Fibroblast of skin of right quadriceps (primary cell): ENCODE data around the gene MET.

Experiments used
- DNase-seq: peaks from one replicate; pipeline ENCODE4 v3.0.0-alpha.2; 2013

Gene MET

DNA sequence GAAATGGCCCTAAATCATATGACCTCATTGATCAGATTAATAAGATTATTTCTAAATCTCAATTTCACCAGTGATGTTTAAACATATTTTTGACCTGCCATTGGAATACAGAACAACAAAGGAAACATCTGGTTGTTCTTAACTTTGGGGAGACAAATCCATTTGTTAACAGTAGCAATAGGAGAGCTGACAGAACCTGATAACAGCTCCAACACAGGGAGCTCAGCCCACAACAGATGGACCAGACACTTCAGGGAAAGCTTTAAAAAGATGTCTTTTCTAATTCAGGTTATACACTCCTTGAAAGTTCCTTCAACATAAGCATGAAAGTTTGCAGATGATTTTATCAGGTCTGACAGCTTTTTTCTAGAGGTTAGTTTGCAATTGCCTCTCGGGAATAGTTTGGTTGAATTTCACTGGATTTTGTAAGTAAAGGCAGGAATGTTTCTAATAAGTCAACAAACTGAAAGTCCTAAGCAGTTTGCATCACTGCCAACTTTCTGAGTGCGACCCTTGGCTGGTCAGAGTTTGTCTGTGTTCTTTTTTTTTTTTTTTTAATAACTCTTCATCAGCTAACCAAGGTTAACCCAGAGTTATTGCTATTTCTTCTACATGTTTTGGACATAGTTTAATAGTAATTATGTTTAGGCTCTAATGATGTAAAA is 6.5 kb upstream of the MET start:
- no peak for DNase-seq

DNA sequence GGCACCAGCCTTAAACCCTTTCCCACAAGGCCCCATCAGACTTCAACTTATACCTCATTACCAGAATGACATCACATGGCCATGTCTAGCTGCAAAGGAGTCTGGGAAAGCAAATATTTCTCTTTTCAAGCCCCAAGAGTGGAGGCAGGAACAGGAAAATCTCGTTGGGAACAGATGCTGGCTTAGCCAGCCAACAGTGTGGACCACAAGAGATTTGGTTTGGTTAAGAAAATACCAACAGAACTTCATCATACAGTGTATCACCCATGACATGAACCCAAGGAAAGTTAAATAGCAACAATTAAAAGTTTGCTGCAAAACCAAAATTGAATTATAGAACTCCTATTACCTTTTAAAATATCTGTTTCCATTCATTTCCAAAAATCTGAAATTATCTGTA is 2.2 kb upstream of the MET start:
- DNase-seq: peak; percentile 14

DNA sequence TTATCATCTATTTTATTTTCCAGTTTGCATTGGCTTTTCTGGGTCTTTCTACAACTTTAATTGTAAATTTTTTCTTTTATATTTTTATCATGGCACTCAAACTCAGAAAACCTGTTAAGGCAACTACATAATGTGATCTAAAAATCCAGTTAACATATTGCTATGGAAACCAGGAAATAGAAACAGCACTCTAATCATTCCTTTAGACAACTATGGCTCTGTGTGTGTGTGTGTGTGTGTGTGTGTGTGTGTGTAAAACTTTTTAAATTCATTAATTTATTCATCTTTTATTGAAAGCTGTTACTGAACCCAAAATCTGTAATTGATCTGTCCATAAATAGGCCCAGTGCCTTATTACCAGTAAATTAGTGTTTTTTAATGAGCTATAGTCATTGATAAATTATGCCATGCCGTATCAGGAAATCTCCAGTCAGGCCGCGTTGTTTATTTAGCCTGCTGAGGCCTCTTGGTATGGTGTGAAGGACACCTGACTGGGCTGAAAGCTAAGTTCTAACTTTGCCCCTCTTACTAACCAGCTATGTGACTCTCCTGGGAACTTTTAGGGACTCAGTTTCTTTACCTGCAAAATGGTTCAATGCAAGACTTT is 1.5 kb upstream of the MET start:
- DNase-seq: peak; percentile 12

GRCh38 chr7:116671111-116671510 is 885 bp upstream of the MET start:
- no peak for DNase-seq

- DNase-seq: peak; percentile 25
Observed at GRCh38 chr7:116672596-116673456, 830 bp downstream of the MET start.

- no peak for DNase-seq
Observed at GRCh38 chr7:116673457-116673865, 1.5 kb downstream of the MET start.

DNA sequence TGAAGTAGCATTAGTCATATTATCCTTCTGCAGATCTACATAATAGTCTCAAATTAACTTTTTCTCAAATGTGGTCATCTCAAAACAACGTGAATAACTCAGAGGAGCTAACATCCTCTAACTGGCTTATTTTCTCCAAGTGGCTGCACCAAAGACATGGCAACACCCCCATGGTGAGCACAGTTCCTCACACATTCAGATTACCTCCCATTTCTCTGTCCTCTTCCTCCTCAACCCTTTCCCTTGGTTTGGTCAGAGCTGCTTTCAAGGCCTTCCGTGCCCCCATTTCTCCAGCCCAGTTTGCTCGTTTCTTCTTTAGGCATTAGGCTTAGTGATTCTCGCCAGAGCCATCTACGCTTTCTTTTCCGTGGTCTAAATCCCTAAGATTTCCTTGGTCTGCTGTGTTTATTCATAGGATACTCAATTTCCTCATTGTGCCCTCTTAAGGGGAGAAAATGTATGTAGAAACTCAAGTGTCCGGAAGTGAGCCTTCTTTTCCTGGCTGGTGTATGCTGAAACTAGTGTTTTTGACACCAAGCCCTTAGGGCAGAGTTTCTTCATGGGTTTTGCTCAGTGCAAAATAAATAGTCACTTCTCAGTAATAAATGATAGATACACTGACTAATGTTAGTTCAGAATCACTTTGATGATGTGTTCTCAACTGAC is 2.6 kb downstream of the MET start:
- DNase-seq: peak; percentile 54

GRCh38 chr7:116675812-116676355 is 3.9 kb downstream of the MET start:
- no peak for DNase-seq

GRCh38 chr7:116678780-116679179 is 6.8 kb downstream of the MET start:
- DNase-seq: no peak

- DNase-seq: no peak
Observed at GRCh38 chr7:116679500-116679899, 7.5 kb downstream of the MET start.

GRCh38 chr7:116683786-116684185 is 11.8 kb downstream of the MET start:
- DNase-seq: no peak

GRCh38 chr7:116686033-116686432 is 14.0 kb downstream of the MET start:
- no peak for DNase-seq

- DNase-seq: no peak
Observed at GRCh38 chr7:116686812-116687419, 14.9 kb downstream of the MET start.

DNA sequence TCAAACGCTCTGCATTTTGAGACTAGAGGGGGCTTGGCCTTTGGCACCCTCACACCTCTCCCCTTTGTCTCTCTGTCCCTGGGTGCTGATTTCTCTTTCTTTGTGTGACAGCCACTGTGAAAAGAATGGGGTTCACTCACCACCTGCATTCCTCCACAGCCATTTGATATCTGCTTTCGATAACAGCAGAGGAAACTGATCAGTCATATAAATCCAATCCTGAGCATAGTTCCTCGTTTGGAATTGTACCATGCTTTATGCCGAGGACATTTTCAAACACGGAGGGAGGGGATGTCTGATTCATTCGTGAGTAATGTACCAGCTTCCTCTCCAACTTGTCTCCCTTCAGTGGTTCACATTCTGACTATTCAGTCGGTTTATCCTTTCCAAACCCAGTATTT is 15.8 kb downstream of the MET start:
- peak; percentile 81 for DNase-seq

DNA sequence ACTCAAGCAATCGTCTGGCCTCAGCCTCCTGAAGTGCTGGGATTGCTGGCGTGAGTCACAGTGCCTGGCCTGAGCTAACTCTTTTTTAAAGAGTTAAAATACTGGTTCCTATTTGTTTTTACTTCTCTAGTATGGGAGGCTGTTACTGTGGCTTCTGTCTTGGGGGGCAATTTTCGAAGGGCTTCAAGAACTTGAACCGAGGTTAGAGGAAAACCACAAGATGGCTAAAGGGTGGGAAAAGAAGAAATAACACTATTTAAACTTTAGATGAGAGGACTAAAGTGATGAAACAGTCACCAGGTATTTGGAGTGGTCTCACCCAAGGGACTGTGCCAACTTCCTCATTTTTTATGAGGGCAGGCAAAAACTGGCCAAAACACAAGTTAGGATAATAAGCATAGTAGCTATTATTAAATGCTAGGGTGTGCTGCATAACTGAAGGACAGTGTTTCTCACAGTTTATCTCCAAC is 17.8 kb downstream of the MET start:
- DNase-seq: no peak

GRCh38 chr7:116691664-116692063 is 19.7 kb downstream of the MET start:
- peak; percentile 44 for DNase-seq

GRCh38 chr7:116692401-116693308 is 20.7 kb downstream of the MET start:
- peak; percentile 33 for DNase-seq

GRCh38 chr7:116696707-116697106 is 24.7 kb downstream of the MET start:
- DNase-seq: no peak

DNA sequence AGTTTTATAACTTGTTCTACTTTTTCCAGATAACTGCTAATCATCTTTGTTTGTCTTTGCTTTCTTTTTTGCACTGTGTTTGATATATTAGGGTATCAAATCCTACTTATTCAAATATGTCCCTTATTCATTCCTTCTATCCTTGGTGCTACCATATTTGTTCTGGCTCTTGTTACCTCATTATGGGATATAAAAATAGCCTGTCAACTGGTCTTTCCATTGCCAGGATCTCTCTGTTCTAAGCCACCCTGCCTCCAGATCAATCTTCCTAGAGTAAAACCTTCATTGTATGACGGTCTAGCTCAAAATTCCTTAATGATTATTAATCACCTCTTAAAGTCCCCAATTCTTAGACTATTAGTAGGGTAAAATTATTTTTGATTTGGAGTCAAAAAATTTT is 25.2 kb downstream of the MET start:
- DNase-seq: no peak

- DNase-seq: no peak
Observed at GRCh38 chr7:116697761-116698160, 25.8 kb downstream of the MET start.

DNA sequence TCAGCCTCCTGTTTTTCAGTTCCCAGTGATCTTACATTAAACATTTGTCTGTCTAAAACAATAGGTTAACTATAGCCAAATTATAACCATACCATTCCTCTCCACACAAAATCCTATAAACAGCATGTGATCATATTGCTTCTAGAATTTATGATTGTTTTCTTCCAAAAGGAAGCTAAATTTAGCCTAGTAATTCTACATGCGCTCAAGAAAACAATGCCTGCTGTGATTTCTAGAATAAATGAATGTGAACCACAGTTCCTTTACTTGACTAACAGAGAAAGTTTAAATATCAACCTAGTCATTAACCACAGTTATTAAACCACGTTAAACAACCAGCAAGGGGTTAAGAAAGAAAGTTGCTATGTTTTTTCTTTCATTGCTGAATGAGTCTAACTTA is 26.4 kb downstream of the MET start:
- no peak for DNase-seq
